DND-41 (cell line): ENCODE measurements around the gene NR2F6.

Experiments used
- CTCF ChIP-seq: IDR thresholded peaks from 2 replicates; pipeline ENCODE4 v1.5.1; 2012; ENCODE audit warnings: borderline replicate concordance, low read length, moderate library complexity, mild to moderate bottlenecking; ENCODE audit not compliant: poor library complexity, severe bottlenecking; ENCODE audit errors: extremely low read depth
- EZH2 ChIP-seq: IDR thresholded peaks from 3 replicates; pipeline ENCODE4 v1.6.1; 2012; ENCODE audit warnings: borderline replicate concordance, low read depth, mild to moderate bottlenecking, moderate library complexity, low read length, inconsistent platforms; ENCODE audit not compliant: severe bottlenecking

GRCh38 chr19:17264641-17264979, 18.9 kb upstream of the NR2F6 start, which contains the start of gene USHBP1:
- TF ChIP-seq CTCF, result no peak
- TF ChIP-seq EZH2, result no peak
